Lower leg skin (tissue), 3 donors: ENCODE results near the gene SMG6.

Experiments used
- POLR2A ChIP-seq, 2 donors: fragments of 450-650 bp; IDR thresholded peaks; one replicate each; pipeline ENCODE4 v1.6.1; 2016 to 2017; ENCODE audit warnings: antibody characterized with exemption in 2 of 2, mild to moderate bottlenecking in 1 of 2, moderate library complexity in 1 of 2
- TF ChIP-seq, protein P1 (sequence below), 3 donors: fragments of 450-650 bp; IDR thresholded peaks; one replicate each; pipeline ENCODE4 v1.5.1; 2016; ENCODE audit warnings: antibody characterized with exemption in 3 of 3, mild to moderate bottlenecking in 3 of 3, moderate library complexity in 2 of 3

DNA sequence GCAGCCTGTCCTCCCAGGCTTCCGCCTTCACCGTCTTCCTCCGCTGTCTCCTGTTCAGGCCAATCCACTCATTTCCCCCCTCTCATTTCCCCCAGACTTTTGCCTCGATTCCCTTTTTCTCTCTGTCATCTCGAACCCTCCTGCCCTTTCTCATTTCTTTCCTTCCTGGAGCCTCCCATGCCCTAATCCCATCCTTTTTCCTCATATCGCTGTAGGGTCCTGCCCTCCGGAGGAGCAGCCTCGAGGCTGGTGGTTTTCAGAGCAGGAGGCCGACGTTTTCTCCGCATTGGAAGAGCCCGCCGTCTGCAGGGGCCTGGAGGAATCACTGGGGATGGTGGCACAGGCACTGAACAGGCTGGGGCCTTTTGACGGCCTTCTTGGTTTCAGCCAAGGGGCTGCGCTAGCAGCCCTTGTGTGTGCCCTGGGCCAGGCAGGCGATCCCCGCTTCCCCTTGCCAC lies 261.2 kb downstream of the SMG6 start:
- TF ChIP-seq POLR2A (IDR thresholded peaks at IDR 0.05): no peak
- TF ChIP-seq, protein P1, sequence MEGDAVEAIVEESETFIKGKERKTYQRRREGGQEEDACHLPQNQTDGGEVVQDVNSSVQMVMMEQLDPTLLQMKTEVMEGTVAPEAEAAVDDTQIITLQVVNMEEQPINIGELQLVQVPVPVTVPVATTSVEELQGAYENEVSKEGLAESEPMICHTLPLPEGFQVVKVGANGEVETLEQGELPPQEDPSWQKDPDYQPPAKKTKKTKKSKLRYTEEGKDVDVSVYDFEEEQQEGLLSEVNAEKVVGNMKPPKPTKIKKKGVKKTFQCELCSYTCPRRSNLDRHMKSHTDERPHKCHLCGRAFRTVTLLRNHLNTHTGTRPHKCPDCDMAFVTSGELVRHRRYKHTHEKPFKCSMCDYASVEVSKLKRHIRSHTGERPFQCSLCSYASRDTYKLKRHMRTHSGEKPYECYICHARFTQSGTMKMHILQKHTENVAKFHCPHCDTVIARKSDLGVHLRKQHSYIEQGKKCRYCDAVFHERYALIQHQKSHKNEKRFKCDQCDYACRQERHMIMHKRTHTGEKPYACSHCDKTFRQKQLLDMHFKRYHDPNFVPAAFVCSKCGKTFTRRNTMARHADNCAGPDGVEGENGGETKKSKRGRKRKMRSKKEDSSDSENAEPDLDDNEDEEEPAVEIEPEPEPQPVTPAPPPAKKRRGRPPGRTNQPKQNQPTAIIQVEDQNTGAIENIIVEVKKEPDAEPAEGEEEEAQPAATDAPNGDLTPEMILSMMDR (IDR thresholded peaks at IDR 0.05): no peak
